Adipocyte (in vitro differentiated cells): ENCODE data around the gene GPATCH2.
"Not testable (repeated sequence)": the region's sequence is repeated elsewhere in the genome, so short reads cannot be mapped to it uniquely, and the experiment has no call there.

Experiments used
- DNase-seq: peaks from one replicate; pipeline ENCODE4 v3.0.0-alpha.2; 2015; ENCODE audit warnings: low read depth
- H3K27me3 ChIP-seq: replicated peaks from 2 replicates; pipeline ENCODE4 v1.7.0; 2013; ENCODE audit warnings: mild to moderate bottlenecking, low read length, moderate library complexity; ENCODE audit not compliant: control insufficient read depth, insufficient read depth
- H3K36me3 ChIP-seq: 2 replicates; pipeline ENCODE4 v1.7.0; 2013; ENCODE audit warnings: low read length, mild to moderate bottlenecking, moderate library complexity; ENCODE audit not compliant: control insufficient read depth, insufficient read depth, severe bottlenecking
- H3K4me1 ChIP-seq: 2 replicates; pipeline ENCODE4 v1.7.0; 2013; ENCODE audit warnings: mild to moderate bottlenecking, low read length, moderate library complexity; ENCODE audit not compliant: control insufficient read depth, insufficient read depth
- H3K4me3 ChIP-seq: 2 replicates; pipeline ENCODE4 v1.7.0; 2013; ENCODE audit warnings: mild to moderate bottlenecking, low read length, moderate library complexity
- H3K9ac ChIP-seq: 2 replicates; pipeline ENCODE4 v1.7.0; 2013; ENCODE audit warnings: mild to moderate bottlenecking, low read length, moderate library complexity
- H3K9me3 ChIP-seq: 2 replicates; pipeline ENCODE4 v1.7.0; 2013; ENCODE audit warnings: mild to moderate bottlenecking, low read length, moderate library complexity; ENCODE audit not compliant: control insufficient read depth

GPATCH2 gene

DNA sequence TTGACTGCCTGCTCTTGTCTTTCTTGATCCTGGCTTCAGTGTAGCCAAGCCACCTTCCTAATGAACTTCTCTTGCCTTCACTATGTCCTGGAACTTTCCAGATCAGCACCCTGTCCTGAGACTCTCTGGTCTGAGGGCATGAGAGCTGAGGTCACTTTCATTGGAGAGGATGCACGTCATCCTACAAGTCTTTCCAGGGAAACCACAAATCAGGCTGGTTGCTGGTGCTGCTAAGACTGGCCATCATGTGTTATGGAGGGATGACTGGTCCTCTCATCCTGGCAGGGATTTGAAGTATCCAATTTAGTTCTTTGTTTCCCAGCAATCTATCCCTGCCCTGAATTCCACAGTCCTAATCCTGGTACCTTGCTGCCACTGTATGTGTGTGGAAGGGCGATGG is 228.6 kb downstream of the GPATCH2 start:
- H3K9ac ChIP-seq = no peak overlapping the region
- H3K4me1 ChIP-seq = no peaks in the 10 kb centered on the region
- H3K36me3 ChIP-seq = no peaks in the 10 kb centered on the region
- no peak overlapping the region for H3K4me3 ChIP-seq
- no peaks in the 10 kb centered on the region for H3K27me3 ChIP-seq
- H3K9me3 ChIP-seq = no peaks in the 10 kb centered on the region
- no peak for DNase-seq

DNA sequence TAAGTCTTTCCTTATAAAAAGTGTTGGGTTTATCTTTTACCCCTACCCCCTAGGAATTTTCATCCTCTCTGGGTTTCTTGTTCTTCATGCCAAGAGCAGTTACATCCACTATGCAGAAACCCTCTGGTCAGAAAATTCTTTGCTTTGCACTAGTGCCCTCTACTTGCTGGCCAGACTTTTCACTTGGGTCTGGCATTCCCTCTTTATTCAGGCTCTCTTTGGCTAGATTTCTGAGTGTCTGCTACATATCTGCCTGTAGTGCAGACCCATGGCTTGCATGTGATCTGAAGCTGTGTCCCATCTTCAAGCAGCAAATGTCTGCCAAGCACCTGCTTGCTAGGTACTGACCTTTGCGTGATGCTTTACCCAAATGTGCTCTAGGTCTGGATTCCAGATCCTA is 237.0 kb downstream of the GPATCH2 start:
- DNase-seq = peak; percentile 7
- Histone ChIP-seq H3K4me3 (no peak overlapping the region), H3K36me3 (no peaks in the 10 kb centered on the region), H3K9ac (no peak overlapping the region), H3K4me1 (no peaks in the 10 kb centered on the region), H3K9me3 (no peaks in the 10 kb centered on the region), H3K27me3 (no peaks in the 10 kb centered on the region)

DNA sequence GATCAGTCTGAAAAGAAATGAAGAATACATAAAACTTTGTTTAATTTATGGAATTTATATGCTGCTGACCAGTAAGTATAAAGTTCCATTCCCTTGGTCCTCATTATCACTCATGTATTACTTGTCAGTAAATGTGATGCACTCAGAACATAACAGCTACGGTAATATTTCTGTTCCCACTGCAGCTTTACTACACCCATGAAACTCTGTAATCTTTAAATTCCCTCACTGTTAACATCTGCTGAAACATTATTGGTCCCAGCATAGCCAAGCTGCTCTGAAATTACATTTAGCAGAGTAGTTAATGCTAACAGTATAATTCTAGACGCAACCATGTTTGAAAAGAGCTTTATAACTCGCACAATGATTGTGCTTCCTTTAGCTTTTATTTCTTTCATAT is 238.4 kb downstream of the GPATCH2 start:
- no peak overlapping the region for H3K4me3 ChIP-seq
- H3K4me1 ChIP-seq = no peaks in the 10 kb centered on the region
- no peaks in the 10 kb centered on the region for H3K9me3 ChIP-seq
- H3K27me3 ChIP-seq = no peaks in the 10 kb centered on the region
- H3K9ac ChIP-seq = no peak overlapping the region
- DNase-seq = no peak
- no peaks in the 10 kb centered on the region for H3K36me3 ChIP-seq

DNA sequence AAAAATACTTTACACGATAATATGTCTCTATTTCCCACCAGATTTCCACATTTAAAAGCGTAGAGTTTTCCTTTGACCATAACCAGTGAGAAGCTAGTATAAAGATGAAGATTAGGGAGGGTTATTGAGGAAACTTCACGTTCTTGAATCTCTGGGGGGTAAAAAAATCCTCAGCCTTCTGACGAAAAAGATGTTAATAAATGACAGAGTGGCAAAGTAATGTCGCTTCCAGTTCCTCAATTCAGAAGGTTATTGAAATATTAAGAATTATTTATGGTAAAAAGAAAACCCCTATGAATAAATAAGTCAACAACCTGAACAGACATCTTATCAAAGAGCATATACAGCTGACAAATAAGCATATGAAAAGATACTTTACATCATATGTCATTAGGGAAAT is 241.0 kb downstream of the GPATCH2 start:
- Histone ChIP-seq H3K9me3 (no peaks in the 10 kb centered on the region), H3K27me3 (no peaks in the 10 kb centered on the region), H3K9ac (no peak overlapping the region), H3K4me1 (no peaks in the 10 kb centered on the region), H3K4me3 (no peak overlapping the region), H3K36me3 (no peaks in the 10 kb centered on the region)
- no peak for DNase-seq

DNA sequence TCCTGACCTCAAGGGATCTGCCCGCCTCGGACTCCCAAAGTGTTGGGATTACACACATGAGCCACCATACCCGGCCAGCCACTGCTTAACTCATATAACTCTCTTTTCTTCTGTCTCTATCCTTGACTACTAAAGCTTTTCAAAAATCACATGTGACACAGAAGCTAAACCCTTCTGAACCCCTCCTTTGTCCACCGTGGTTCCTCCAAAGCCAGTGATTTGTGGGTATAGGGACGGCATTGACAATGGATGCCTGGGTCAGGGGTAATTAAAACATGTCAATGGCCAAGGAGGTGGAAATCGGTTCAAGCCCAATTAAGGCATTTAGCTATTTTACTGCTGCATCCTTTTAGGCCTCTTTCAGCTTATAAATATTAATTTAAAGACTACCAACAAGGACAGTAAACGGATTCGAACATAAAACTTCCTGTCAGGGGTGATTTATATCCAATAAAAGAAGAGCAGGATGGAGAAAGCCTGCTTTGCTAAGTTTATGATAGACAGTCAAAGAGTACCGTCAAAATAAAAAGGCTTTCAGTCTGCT is 242.3 kb downstream of the GPATCH2 start:
- H3K9ac ChIP-seq = no peak overlapping the region
- H3K4me3 ChIP-seq = no peak overlapping the region

DNA sequence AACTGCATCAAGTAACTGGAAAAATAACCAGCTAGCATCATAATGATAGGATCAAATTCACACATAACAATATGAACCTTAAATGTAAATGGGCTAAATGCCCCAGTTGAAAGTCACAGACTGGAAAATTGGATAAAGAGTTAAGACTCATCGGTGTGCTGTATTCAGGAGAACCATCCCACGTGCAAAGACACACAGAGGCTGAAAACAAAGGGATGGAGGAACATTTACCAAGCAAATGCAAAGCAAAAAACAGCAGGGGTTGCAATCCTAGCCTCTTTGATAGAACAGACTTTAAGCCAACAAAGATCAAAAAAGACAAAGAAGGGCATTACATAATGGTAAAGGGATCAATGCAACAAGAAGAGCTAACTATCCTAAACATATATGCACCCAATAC is 249.1 kb downstream of the GPATCH2 start:
- peaks cover 14% of the 10 kb centered on the region for H3K9me3 ChIP-seq
- not testable (repeated sequence) for H3K4me1 ChIP-seq, DNase-seq, H3K36me3 ChIP-seq, H3K27me3 ChIP-seq, H3K9ac ChIP-seq, H3K4me3 ChIP-seq

More for the DNA sequence above, 242.3 kb downstream of the GPATCH2 start:
- Histone ChIP-seq H3K4me1 (no peaks in the 10 kb centered on the region), H3K9me3 (no peaks in the 10 kb centered on the region), H3K27me3 (no peaks in the 10 kb centered on the region), H3K36me3 (no peaks in the 10 kb centered on the region)
- no peak for DNase-seq

DNA sequence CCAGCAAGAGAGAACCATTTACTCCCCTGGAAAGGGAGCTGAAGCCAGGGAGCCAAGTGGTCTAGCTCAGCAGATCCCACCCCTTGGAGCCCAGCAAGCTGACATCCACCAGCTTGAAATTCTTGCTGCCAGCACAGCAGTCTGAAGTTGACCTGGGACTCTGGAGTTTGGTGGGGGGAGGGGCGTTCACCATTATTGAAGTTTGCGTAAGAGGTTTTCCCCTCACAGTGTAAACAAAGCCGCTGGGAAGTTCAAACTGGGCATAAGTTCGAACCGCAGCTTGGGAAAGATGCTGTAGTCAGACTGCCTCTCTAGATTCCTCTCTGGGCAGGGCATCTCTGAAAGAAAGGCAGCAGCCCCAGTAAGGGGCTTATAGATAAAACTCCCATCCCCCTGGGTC is 251.1 kb downstream of the GPATCH2 start:
- not testable (repeated sequence) for H3K4me1 ChIP-seq, H3K36me3 ChIP-seq, DNase-seq, H3K4me3 ChIP-seq, H3K27me3 ChIP-seq, H3K9ac ChIP-seq
- H3K9me3 ChIP-seq = peaks cover 18% of the 10 kb centered on the region

DNA sequence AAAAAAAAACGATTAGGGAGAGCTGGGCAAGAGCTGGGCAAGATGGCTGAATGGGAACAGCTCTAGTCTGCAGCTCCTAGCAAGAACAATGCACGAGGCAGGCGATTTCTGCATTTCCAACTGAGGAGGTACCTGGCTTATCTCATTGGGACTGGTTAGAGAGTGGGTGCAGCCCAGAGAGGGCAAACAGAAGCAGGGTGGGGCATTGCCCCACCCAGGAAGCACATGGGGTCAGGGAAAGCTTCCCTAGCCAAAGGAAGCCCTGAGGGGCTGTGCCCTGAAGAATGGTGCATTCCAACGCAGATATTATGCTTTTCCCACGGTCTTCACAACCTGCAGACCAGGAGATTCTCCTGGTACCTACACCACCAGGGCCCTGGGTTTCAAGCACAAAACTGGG is 251.6 kb downstream of the GPATCH2 start:
- H3K4me3 ChIP-seq = no peak overlapping the region
- no peak overlapping the region for H3K9ac ChIP-seq
- peaks cover 18% of the 10 kb centered on the region for H3K9me3 ChIP-seq
- no peak for DNase-seq
- no peaks in the 10 kb centered on the region for H3K36me3 ChIP-seq
- no peaks in the 10 kb centered on the region for H3K4me1 ChIP-seq
- H3K27me3 ChIP-seq = no peaks in the 10 kb centered on the region
